Frontal cortex (tissue), 4 donors: ENCODE data around the gene TEPSIN. TPM values are rescaled to one million over a fixed set of nuclear protein-coding genes. Genes with fewer than 3 reads are reported as not detected.

Experiments used
- DNase-seq, 2 donors: peaks; one replicate each; pipeline ENCODE4 v3.0.0; 2012; ENCODE audit warnings: low spot score in 2 of 2
- FAIRE-seq: peaks from 2 replicates; lab custom pipeline; 2012; peaks lifted over from hg19 to GRCh38; lab: Jason Lieb, UNC
- total RNA-seq: library from RNA; depleted of rRNA; stranded (reverse); fragments of >200 nt; gene quantifications from one replicate; pipeline ENCODE4 v1.2.3, GENCODE V29; 2014
- donor health status: control.
- donor health status: control.
- donor health status: control.

Gene TEPSIN
- total RNA-seq, 1 donor from 2014 or later, result 7.3 TPM

- DNase-seq (no peak), FAIRE-seq (no peak)
Observed at GRCh38 chr17:81204578-81204977, 34.3 kb downstream of the TEPSIN start.

- no peak for FAIRE-seq
Observed at GRCh38 chr17:81203136-81203535, 35.7 kb downstream of the TEPSIN start.

DNA sequence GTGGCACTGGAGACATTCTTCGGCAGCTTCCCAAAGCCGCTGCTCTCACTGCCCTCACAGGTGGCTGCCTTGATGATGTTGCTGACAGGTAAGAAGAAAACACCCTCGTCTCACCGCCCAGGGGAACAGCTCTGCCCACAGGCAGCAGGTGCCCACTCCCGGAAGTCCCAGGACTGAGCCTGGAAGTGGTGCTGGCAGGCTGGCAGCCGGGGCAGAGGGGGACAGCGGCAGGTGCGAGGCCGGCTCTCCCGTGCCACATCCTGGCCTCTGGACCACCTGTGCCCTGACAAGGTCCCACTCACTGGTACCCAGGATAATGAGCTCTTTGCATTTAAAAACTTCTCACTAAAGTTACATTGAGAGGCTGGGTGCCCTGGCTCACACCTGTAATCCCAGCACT, 36.5 kb downstream of the TEPSIN start:
- DNase-seq, result no peak
- no peak for FAIRE-seq

More at GRCh38 chr17:81203136-81203535, 35.7 kb downstream of the TEPSIN start:
- no peak for DNase-seq

GRCh38 chr17:81200695-81201580, 37.9 kb downstream of the TEPSIN start:
- DNase-seq (peak; percentile 81 to 89), FAIRE-seq (no peak)

DNA sequence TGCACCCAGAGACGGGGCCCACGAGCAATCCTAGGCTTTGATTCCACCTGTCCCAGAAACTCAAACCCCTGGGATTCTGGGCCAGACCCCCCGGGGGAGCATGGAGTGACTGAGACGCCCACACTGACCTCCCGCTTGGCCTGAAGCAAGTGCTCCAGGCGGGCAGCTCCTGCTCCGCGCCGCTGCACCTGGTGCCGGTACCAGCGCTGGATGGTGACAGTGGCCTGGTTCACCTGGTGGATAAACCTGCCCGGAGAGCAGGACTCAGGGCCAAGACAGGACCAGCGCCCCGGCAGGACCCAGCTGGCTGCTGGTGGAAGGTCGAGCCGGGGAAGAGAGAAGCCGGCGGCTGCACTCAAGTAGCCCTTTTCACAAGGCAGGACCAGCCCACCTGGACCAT, 38.7 kb downstream of the TEPSIN start:
- DNase-seq, result no peak
- FAIRE-seq, result no peak

DNA sequence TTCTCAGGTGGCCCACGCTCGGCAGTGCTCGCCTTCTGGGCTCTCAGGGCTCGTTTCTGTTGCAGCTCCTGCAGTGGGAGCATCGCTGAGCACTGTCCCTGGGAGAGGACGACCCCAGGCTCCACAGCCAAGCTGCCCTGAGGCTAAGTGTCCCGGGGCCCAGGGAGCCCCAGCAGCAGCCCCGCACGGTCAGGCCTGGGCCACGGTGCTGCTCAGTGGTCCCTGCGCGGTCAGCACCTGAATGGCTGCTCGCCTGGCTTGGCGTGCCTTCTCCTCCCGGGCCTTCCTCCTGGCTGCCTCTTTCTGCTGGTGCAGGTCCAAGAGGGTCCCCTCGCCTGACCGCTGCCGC, 39.4 kb downstream of the TEPSIN start:
- no peak for FAIRE-seq

GRCh38 chr17:81198826-81199481, 39.9 kb downstream of the TEPSIN start:
- FAIRE-seq (no peak), DNase-seq (no peak)

More for the DNA sequence above, 39.4 kb downstream of the TEPSIN start:
- DNase-seq, result no peak

- DNase-seq, result no peak
- no peak for FAIRE-seq
Observed at GRCh38 chr17:81197831-81198490, 40.9 kb downstream of the TEPSIN start.

GRCh38 chr17:81197409-81197795, 41.5 kb downstream of the TEPSIN start:
- DNase-seq (no peak), FAIRE-seq (no peak)

DNA sequence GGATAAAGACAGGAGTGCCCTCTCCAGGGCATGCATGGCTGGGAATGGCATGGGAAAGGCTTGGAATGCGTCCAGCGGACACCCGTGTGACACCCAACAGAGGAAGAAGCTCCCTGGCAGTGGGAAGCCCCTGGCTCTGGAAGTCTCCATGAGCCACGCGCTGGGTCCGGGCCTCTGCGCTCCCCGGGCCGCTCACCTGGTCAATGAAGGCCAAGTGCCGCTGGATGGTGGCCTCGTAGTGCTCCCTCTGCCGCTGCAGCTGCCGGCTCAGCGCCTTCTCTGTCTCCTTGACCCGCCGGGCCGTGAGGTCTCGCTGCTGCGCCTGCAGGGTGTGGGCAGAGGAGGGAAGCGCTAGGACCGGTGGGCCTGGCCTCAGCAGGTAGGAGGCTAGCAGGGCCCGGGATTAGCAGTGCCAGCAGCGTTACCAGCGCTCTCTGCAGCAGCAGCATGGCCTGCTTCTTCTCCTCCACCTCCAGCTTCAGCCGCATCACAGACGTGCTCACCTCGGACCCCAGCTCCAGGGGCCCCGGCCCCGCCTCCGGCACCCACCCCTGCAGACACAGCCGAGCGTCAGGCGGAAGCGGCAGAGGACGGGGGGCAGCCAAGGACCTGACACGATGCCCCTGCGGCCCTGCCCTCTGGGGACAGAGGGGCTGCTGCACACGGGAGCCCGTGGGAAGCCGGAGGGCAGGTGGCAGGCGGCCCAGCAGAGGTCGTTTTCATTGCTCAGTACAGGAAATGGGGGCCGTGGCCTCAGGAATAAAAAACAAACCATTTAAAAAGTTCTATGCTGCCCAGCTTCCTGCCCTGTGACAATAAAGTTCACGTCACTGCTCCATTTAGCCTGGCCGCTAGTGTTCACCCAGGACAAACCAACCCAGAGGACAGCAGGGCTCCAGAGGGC, 42.1 kb downstream of the TEPSIN start:
- FAIRE-seq (no peak), DNase-seq (no peak)

DNA sequence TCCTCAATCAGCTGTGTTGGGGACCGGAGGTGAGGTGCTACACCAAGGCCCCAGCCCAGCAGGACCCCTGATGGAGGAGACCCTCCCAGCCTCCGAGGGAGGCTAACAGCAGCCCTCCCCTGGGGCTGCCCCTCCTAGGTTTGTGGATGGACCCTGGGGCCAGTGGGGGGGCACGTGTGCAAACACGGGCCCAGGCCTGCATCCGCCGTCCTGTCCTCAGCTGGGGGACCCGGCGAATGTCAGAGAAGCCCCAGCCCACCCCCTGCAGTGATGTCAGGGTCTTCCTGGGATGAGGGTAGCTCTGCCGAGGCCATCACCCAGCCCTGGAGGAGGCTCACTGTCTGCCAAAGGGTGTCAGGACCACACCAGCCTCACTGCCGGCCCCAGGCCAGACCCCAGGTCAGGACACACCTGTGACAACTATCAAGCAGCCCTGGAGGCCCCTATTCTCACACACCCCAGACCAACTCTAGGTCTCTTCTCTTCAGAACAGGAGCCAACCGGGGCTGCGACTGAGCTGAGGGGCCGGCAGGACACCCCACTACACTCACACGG, 42.8 kb downstream of the TEPSIN start:
- no peak for FAIRE-seq

DNA sequence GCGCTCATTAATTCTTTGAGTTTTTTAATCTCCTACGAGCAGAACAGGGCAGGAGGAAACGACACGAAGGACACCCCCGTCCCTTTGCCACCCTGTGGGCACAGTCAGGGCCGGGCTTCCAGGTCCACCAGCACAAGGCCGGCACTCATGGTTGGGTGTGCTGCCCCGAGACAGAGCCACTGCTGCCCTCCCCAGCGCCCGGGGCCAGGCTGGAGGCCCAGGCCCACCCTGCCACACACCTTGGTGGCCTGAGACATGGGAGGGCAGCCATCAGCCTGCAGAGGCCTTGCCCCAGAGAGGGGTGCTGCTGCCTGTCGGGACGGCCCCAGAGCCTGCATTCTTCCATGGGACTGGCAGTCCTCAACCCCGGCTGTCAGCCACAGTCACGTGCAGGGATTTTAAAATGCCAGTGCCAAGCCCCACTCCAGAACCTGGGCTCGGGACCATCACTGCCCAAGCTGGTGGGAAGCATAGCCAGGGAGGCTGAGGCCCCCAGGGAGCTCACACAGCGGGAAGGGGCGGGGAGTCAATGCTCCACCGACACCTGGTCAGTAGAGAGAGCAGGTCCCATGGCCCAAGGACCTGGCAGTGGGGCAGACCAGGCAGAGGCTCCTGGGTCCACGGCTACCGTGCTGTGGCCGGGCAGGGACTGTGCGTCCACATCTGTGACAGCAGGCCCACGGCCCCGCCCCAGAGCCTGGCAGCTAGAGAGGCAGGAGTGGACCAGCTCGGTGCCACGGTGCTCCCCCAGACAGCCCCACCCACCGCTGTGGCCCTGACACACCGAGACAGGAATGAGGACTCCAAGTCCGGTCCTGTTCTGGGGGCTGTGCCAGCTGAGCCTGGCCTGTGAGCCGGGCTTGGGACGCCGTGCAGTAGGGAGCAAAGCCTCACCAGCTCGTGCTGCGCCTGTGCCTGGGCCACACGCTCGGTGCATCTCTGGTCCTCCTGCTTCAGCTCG, 43.6 kb downstream of the TEPSIN start:
- DNase-seq (no peak), FAIRE-seq (no peak)

More for the DNA sequence above, 42.8 kb downstream of the TEPSIN start:
- no peak for DNase-seq

DNA sequence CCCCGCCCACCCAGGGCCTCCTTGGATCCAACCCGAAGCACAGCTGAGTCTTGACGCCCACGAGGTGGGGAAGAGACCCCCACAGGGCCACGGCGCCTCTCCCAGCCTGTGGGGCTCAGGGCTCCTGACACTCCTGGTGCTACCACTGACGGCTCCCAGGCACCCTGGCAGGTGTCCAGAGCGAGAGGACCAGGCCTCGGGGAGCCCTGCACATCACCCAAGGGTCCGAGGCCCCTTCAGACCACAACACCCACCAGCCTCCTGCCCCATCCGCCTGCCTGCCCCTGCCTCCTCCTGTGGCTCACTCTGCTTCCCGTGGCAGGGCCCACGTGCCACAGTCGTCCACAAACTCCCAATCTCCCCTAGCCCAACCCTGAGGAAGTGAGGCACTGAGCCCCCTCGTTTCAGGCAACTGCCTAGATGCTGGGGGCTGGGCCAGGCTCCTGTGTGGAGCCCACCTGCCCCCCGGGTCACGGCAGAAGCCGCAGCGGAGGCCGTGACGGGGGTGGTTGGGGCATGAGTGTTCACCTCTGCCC, 44.6 kb downstream of the TEPSIN start:
- FAIRE-seq (no peak), DNase-seq (no peak)

DNA sequence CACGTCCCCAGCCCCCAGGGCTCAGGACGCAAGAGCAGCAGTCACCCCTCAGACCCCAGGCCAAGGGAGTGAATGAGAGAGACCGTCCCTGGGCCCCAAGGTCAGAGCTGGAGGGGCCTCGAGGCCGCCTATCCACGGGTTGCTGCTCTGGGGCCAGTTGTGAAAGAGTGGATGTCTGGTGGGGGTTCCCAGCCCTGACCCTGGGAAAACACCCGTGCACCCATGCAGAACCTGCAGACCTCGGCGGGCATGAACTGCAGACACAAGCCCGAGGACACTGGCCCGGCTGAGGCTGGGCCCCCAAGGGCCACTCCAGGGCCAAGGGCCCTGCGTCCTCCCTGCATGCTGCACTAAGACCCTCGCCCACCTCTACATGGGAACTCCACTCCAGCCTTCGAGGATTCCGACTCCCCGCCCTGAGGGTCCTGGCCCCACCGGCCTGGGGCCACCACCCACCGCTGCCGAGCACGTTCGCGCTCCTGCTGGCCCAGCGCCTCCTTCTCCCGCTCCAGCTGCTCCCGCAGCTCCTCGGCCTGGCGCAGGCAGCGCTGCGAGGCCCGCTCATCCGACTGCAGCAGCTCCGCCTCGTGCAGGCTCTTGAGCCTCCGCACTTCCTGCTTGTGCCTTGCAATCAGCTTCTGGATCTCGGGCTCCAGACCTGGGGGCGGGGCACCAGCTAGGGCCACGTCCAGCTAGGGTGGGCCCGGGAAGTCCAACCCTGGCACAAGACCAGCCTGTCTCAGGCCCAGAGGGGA, 45.2 kb downstream of the TEPSIN start:
- DNase-seq (no peak), FAIRE-seq (no peak)

- DNase-seq (no peak), FAIRE-seq (no peak)
Observed at GRCh38 chr17:81193051-81193410, 45.8 kb downstream of the TEPSIN start.

- no peak for DNase-seq
- FAIRE-seq, result no peak
Observed at GRCh38 chr17:81192386-81193050, 46.3 kb downstream of the TEPSIN start.

GRCh38 chr17:81191646-81192045, 47.2 kb downstream of the TEPSIN start:
- no peak for FAIRE-seq
- DNase-seq, result no peak
